Gastroesophageal sphincter (tissue), 3 donors: ENCODE measurements around the gene NAALADL1.

Experiments
- EP300 ChIP-seq: sonication (generic); formaldehyde crosslinking; IDR thresholded peaks from one replicate; pipeline ENCODE4 v1.6.1; 2017; ENCODE audit warnings: antibody characterized with exemption, mild to moderate bottlenecking
- POLR2A ChIP-seq, 2 donors: fragments of 450-650 bp; IDR thresholded peaks; one replicate each; pipeline ENCODE4 v1.6.1; 2017; ENCODE audit warnings: antibody characterized with exemption in 2 of 2, mild to moderate bottlenecking in 2 of 2, moderate library complexity in 1 of 2
- POLR2AphosphoS5 ChIP-seq: sonication (generic); formaldehyde crosslinking; IDR thresholded peaks from one replicate; pipeline ENCODE4 v1.6.1; 2017; ENCODE audit warnings: antibody characterized with exemption
- TF ChIP-seq, protein P1 (sequence below), 4 experiments: fragments of 200-600 bp in 2 of 4; fragments of 450-650 bp in 2 of 4; sonication (generic) in 1 of 4; IDR thresholded peaks; one replicate each; pipeline ENCODE4 v1.5.1; 2017 to 2019; ENCODE audit warnings: antibody characterized with exemption in 4 of 4, mild to moderate bottlenecking in 2 of 4, moderate library complexity in 2 of 4

DNA sequence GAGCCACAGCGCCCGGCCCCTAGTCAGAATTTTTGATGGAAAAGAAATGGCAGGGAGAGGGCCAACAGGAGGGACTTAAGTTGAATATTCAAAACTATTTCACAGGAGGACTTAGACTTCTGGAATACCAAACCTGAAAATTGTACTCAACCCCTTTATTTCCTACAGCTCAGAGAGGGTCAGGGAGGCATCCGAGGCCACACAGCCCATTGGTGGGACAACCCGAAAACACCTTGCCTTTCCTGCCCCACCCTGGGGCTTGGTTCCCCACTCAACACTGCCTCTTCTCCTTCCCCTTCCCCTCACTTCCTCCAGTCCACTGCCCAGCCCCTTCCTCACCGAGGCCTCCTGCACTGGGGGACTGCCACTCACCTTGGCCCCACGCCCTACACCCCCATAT lies 1.4 kb downstream of the NAALADL1 start:
- TF ChIP-seq, protein P1, sequence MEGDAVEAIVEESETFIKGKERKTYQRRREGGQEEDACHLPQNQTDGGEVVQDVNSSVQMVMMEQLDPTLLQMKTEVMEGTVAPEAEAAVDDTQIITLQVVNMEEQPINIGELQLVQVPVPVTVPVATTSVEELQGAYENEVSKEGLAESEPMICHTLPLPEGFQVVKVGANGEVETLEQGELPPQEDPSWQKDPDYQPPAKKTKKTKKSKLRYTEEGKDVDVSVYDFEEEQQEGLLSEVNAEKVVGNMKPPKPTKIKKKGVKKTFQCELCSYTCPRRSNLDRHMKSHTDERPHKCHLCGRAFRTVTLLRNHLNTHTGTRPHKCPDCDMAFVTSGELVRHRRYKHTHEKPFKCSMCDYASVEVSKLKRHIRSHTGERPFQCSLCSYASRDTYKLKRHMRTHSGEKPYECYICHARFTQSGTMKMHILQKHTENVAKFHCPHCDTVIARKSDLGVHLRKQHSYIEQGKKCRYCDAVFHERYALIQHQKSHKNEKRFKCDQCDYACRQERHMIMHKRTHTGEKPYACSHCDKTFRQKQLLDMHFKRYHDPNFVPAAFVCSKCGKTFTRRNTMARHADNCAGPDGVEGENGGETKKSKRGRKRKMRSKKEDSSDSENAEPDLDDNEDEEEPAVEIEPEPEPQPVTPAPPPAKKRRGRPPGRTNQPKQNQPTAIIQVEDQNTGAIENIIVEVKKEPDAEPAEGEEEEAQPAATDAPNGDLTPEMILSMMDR (IDR thresholded peaks at IDR 0.05) = no peak
- TF ChIP-seq POLR2AphosphoS5 (no peak), EP300 (no peak), POLR2A (IDR thresholded peaks at IDR 0.05) (no peak)
